HG02678 (cell line): ENCODE measurements around the gene AGMO.

Experiments used
- ATAC-seq: cut with Tn5 transposase; IDR thresholded peaks from one replicate; pipeline ENCODE4 v1.9.1; 2021; ENCODE audit warnings: mild to moderate bottlenecking, moderate library complexity; ENCODE audit not compliant: unreplicated experiment

AGMO gene

GRCh38 chr7:15504351-15504750 is 57.5 kb downstream of the AGMO start:
- no peak for ATAC-seq

- ATAC-seq, result no peak
Observed at GRCh38 chr7:15503603-15504290, 58.1 kb downstream of the AGMO start.

GRCh38 chr7:15498465-15498864 is 63.4 kb downstream of the AGMO start:
- no peak for ATAC-seq

GRCh38 chr7:15495170-15495569 is 66.6 kb downstream of the AGMO start:
- no peak for ATAC-seq

- no peak for ATAC-seq
Observed at GRCh38 chr7:15494711-15495110, 67.1 kb downstream of the AGMO start.

- ATAC-seq, result no peak
Observed at GRCh38 chr7:15491361-15491760, 70.5 kb downstream of the AGMO start.

- ATAC-seq, result no peak
Observed at GRCh38 chr7:15490291-15490690, 71.5 kb downstream of the AGMO start.

- no peak for ATAC-seq
Observed at GRCh38 chr7:15489861-15490260, 72.0 kb downstream of the AGMO start.

GRCh38 chr7:15489383-15489782 is 72.4 kb downstream of the AGMO start:
- no peak for ATAC-seq

- no peak for ATAC-seq
Observed at GRCh38 chr7:15488401-15488800, 73.4 kb downstream of the AGMO start.

GRCh38 chr7:15487896-15488295 is 73.9 kb downstream of the AGMO start:
- no peak for ATAC-seq

- no peak for ATAC-seq
Observed at GRCh38 chr7:15485998-15486397, 75.8 kb downstream of the AGMO start.

- no peak for ATAC-seq
Observed at GRCh38 chr7:15485431-15485830, 76.4 kb downstream of the AGMO start.

- no peak for ATAC-seq
Observed at GRCh38 chr7:15481132-15481531, 80.7 kb downstream of the AGMO start.

GRCh38 chr7:15478401-15478800 is 83.4 kb downstream of the AGMO start:
- no peak for ATAC-seq

GRCh38 chr7:15476531-15476918 is 85.3 kb downstream of the AGMO start:
- no peak for ATAC-seq

- no peak for ATAC-seq
Observed at GRCh38 chr7:15475808-15476530, 85.8 kb downstream of the AGMO start.

- ATAC-seq, result no peak
Observed at GRCh38 chr7:15471669-15471950, 90.2 kb downstream of the AGMO start.

- no peak for ATAC-seq
Observed at GRCh38 chr7:15470825-15471668, 90.8 kb downstream of the AGMO start.

GRCh38 chr7:15464667-15465121 is 97.1 kb downstream of the AGMO start:
- ATAC-seq, result no peak

GRCh38 chr7:15463801-15464666 is 97.8 kb downstream of the AGMO start:
- no peak for ATAC-seq
